Breast epithelium (tissue), 3 donors: ENCODE results near the gene ZMIZ1.

ENCODE experiments used
- POLR2A ChIP-seq: fragments of 450-650 bp; IDR thresholded peaks from one replicate; pipeline ENCODE4 v1.6.1; 2016; ENCODE audit warnings: antibody characterized with exemption, mild to moderate bottlenecking, moderate library complexity
- POLR2AphosphoS5 ChIP-seq, 3 donors: sonication (generic); formaldehyde crosslinking; IDR thresholded peaks; one replicate each; pipeline ENCODE4 v1.6.1; 2017; ENCODE audit warnings: antibody characterized with exemption in 3 of 3
- TF ChIP-seq, protein P1 (sequence below), 3 donors: fragments of 450-650 bp; IDR thresholded peaks; one replicate each; pipeline ENCODE4 v1.5.1; 2016 to 2017; ENCODE audit warnings: antibody characterized with exemption in 3 of 3, mild to moderate bottlenecking in 3 of 3, moderate library complexity in 3 of 3

DNA sequence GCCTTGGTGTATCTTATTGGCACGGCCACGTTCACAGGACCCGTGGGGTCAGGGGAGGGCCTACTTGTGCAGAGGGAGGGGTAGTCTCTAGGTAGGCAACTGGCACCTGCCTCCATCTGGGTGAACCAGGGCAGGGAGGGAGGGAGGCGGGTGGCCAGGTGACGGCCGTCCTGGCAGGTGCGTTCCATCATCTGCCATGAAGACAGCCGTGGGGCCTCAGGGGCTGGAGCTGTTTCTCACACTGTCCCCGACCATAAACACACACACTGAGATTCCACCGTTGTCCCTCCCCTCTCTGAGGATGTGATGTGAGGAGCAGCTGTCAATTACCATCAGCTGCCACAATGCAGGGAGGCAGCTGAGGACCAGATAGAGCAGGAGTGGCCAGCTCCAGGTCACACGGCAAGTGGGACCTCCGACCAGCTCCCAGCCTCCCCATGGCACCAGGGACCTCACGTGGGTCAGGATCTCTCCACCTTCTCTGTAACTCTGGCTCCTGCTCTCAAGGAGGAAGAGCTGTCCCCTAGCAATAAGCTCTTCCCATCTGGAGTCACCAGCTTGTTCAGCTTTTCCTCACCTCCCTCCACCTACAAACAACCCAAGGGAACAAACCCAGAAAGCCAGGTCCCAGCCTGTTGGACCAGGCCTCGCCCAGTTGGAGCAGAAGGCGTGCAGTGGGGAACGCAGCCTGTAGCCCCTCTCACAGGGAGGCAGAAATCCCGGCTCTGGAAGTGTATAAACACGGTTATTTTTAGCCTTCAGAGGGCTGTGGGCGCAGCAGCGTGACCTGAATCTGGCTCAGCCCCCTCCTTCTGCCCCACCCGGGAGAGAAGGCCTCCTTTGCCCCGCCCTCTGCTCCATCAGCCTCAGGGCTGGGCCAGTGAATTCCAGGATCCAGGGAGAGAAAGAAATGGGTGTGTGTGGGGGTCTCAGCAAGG is 33.1 kb downstream of the ZMIZ1 start:
- TF ChIP-seq, protein P1, sequence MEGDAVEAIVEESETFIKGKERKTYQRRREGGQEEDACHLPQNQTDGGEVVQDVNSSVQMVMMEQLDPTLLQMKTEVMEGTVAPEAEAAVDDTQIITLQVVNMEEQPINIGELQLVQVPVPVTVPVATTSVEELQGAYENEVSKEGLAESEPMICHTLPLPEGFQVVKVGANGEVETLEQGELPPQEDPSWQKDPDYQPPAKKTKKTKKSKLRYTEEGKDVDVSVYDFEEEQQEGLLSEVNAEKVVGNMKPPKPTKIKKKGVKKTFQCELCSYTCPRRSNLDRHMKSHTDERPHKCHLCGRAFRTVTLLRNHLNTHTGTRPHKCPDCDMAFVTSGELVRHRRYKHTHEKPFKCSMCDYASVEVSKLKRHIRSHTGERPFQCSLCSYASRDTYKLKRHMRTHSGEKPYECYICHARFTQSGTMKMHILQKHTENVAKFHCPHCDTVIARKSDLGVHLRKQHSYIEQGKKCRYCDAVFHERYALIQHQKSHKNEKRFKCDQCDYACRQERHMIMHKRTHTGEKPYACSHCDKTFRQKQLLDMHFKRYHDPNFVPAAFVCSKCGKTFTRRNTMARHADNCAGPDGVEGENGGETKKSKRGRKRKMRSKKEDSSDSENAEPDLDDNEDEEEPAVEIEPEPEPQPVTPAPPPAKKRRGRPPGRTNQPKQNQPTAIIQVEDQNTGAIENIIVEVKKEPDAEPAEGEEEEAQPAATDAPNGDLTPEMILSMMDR (IDR thresholded peaks at IDR 0.05): no peak
- TF ChIP-seq POLR2A (no peak), POLR2AphosphoS5 (IDR thresholded peaks at IDR 0.05) (no peak)
